ENCODE measurements around the gene BET1L.
"Not testable (repeated sequence)": the region's sequence is repeated elsewhere in the genome, so short reads cannot be mapped to it uniquely, and the experiment has no call there.

The BET1L gene

GRCh38 chr11:225734-226453 is 18.7 kb upstream of the BET1L start:
- no peak for DNase-seq

- no peak for DNase-seq
Observed at GRCh38 chr11:224424-224823, 17.2 kb upstream of the BET1L start.

GRCh38 chr11:223884-224283 is 16.7 kb upstream of the BET1L start:
- DNase-seq: no peak

DNA sequence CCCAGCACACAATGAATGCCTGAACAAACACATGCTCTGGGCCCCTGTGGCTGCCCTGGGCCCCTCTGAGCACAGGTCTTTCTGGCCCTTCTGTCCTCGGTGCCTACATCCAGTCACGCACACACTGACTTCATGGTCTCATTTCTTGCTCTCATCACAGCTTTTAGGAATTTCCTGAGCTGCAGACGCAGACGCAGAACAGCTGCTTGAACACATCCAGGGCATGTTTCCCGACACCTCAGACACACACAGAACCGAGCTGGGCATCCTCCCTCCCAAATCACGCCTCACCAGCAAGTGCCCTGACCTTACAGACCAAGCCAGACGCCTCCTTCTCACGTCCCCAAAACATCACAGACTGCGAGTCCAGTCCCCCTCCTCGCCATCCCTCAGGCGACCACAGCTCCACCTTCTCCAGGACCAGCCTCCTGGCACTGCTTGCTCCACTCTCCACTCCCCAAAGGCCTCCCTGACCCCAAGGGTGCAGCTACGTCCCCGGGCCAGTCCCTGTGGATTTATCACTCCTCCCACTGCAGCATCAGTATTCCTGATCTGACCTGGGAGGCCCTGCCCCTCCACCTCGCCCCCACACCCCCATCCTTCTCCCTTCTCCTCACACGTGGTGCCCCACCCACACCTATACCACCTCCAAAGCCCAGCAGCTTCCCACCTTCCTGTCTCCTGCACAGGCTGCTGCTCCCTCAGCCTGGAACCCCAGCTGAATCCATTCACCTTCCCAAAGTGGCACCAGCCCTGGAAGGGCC is 16.0 kb upstream of the BET1L start:
- no peak for DNase-seq

DNA sequence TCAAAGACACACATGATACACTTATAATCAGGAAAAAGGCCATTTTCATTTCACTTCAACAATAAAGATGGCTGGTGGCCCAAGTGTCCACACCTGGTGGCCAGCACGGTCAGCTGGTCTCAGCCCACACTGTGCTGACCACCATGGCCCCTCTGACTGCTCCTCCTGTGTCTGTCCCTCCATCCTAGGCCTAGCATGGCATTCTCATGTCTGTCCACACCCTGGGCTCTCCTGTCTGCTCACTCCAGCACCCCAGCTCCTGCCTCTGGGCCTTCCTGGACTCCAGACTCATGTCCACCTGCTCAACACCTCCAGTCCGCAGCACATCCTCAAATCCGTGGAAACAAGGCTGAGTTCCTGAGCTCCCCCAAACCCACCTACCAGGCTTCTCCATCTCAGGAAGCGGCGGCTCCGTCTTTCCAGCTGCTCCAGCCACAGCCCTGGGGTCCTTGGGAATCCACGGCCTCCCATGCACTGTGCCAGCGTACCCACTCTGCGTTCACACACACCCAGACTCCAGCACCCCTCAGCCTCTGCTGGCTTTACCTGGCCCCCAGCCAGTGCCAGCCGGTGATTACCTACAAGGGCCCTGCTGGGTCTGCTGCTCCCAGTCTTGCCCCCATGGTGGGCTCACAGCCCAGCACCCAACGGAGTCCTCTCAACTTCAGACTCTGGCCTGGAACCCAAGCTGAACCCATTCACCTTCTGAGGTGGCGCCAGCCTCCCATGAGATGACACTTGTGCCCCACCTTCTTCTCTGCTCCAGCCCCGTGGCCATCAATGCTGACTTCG is 15.0 kb upstream of the BET1L start:
- DNase-seq: no peak

DNA sequence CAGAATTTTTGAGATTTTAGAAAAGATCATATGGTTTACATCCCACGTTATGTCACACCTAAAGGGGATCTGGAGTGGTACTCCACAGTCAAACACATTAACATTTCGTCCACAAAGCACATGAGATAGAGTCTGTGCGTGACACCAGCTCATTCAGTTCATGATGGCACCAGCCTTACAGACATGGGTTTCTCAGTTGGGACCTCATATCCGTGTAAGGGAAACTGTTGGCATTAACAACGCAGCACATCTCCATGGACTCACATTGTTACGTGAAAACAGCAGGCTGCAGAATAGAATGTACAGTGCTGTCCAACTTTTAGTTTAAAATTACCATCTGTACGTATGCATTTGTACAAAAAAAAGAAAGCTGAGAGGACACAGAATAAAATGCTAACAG is 14.3 kb upstream of the BET1L start:
- no peak for DNase-seq

DNA sequence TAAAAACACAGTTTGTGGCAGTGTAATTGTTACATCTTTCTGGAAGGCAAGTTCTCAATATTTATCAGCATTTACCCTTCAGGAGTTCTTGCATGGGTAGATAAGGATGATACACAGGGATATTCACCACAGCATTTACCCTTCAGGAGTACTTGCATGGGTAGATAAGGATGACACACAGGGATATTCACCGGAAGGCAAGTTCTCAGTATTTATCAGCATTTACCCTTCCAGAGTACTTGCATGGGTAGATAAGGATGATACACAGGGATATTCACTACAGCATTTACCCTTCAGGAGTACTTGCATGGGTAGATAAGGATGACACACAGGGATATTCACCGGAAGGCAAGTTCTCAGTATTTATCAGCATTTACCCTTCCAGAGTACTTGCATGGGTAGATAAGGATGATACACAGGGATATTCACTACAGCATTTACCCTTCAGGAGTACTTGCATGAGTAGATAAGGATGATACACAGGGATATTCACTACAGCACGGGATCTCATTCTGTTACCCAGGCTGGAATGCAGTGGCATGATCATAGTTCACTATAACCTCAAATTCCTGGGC is 13.5 kb upstream of the BET1L start:
- not testable (repeated sequence) for DNase-seq

GRCh38 chr11:218815-219593 is 11.8 kb upstream of the BET1L start:
- DNase-seq: no peak

GRCh38 chr11:217704-218103 is 10.5 kb upstream of the BET1L start:
- DNase-seq: no peak

DNA sequence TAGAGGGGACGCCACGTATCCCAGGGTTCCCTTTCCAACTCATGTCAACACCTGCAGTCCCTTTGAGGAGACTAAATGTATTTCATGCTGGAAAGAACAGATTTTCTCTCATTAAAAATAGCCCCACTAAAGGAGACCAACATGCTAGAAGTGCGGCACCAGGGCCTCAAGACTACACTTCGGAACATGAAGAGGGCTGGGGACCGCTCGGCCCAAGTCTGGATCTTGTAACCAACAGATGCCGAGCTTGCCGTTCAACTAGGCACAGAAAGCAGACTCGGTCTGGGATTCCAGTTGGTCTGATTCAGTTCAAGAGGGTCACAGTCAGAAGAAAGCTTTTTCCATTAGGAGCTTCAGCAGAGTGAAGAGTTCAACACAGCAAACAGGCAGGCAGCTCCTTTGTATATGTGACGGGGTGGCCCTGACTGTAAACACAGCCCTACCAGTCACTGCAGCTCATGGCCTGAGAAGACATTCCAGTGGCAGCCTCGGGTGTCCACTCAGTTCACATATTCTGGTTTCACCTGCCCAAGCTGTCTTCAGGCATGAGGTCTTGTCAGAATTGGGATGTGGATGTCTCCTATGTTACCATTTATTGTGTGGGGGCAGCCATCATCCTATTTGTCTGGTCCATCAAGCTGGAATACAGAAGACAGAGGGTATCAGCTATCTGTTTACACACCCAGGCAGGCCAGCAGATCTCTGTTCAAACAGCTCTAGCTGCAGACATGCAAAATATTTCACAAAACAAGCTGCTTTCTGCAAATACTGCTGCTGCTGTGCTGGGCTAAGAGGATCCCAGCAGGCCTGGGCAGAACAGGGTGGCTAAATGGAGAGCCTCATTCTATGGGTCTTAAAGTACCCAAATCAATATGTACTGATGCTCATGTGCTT is 9.1 kb upstream of the BET1L start:
- DNase-seq: no peak

DNA sequence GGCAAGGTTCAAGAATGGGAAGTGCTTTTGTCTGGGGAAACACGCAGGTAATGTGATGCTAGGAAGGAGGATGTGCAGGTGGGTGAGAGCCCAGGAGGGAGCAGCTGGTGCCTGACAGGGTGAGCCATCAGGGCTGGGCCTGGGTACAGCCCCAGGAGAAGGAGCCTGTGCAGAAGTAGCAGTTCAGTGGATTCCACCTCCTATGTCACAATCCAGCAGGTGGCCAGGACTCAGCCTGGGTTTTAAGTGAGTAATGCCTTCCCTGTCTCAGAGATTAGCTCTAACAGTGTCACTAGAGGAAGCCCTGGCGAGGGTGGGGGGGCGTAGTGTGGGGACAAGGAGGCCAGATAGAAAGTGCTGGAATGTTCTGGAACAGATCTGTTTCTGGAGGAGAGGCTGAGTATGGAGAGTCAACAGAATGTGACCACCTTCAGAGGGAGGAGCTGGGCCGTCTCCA is 8.4 kb upstream of the BET1L start:
- no peak for DNase-seq

- DNase-seq: no peak
Observed at GRCh38 chr11:214083-214482, 6.9 kb upstream of the BET1L start.

GRCh38 chr11:213111-213510 is 5.9 kb upstream of the BET1L start:
- no peak for DNase-seq

- DNase-seq: no peak
Observed at GRCh38 chr11:212150-213100, 5.2 kb upstream of the BET1L start.

GRCh38 chr11:211741-212140 is 4.5 kb upstream of the BET1L start:
- DNase-seq: no peak

DNA sequence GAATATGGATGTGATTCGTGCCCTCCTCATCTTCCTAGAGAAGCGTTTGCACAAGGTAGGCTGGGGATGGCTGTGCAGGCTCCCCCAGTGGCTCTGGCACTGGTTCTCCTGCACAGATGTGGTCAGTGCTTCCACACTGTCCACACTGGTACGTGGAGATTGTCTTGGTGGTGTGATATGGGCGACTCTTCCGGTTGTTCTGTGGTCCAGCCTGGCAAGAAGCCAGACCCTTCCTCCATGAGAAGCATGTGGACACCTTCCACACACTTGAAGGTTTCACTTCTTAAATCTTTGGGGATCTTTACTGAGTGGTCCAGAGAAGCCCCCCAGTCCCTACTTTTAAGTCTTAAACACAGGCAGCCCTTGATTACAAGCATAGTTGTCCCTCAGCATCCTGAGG is 4.1 kb upstream of the BET1L start:
- no peak for DNase-seq

DNA sequence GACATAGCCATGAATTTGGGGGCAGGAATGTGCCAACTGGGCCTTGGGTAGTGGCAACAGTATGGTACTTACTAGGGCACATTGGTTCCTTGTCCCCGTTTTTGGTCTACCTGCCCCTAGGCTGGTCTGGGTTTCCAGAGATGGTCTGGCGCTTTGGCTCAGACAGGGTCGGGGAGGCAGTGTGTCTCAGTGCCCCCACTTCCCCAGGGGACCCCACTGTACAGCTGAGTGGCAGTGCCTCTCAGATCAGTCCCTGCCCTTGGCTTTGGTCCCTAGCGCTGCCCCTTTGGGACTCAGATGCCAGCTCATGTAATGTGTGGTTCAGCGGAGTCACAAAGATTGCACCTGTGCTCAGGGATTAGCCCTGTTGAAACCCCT is 3.6 kb upstream of the BET1L start:
- DNase-seq: no peak

DNA sequence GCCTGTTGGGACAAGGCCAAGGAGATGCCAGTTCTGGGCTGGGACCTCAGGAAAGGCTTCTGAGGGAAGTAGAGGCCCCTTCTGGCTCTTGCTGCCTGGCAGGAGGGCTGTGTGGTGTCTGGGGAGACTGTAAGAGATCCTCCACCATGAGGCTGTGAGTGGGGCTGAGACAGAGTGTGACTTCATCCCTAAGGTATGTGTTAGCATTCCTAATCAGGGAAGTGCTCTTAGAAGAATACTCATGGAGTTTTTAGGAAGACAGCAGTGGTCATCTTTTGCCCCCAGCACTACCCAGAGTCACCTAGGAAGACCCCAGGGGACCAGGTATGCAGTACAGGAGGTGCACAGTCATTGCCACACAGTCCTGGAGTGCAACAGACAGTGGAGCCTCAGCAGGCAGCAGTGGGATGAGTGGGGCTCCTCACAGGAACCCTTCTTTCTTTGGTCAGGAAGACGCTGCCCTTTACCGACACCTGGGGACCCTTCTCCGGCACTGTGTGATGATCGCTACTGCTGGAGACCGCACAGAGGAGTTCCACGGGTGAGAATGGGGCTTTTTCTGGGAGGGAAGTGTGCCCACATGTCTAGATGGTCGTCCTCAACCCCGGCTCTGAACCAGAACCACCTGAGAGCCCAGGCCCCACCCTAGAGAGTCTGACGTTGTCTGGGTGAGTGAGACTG is 3.1 kb upstream of the BET1L start:
- no peak for DNase-seq

DNA sequence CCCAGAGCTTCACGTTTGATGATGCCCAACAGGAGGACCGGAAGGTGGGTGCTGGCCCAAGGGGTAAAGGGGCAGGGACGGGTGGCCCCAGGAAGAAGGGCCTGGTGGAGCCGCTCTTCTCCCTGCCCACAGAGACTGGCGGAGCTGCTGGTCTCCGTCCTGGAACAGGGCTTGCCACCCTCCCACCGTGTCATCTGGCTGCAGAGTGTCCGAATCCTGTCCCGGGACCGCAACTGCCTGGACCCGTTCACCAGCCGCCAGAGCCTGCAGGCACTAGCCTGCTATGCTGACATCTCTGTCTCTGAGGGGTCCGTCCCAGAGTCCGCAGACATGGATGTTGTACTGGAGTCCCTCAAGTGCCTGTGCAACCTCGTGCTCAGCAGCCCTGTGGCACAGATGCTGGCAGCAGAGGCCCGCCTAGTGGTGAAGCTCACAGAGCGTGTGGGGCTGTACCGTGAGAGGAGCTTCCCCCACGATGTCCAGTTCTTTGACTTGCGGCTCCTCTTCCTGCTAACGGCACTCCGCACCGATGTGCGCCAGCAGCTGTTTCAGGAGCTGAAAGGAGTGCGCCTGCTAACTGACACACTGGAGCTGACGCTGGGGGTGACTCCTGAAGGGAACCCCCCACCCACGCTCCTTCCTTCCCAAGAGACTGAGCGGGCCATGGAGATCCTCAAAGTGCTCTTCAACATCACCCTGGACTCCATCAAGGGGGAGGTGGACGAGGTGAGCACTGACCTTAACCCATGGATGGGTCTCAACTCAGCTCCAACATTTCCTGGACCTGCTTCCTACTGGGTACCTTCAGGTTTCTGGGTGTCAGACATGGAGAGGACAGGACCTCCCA is 2.3 kb upstream of the BET1L start:
- DNase-seq: no peak

Data from activated CD8-positive, alpha-beta memory T cell treated with anti-CD3 and anti-CD28 coated beads, Interleukin-2, amount 50 U/mL, for 4 hours (primary cell).